AG09319 (cell line): ENCODE results near the gene CHRNA4.

Source experiments
- DNase-seq: peaks from one replicate; pipeline ENCODE4 v3.0.0-alpha.2; 2010; ENCODE audit warnings: low read depth; ENCODE audit errors: extremely low read depth
- TF ChIP-seq, protein P1 (sequence below): IDR thresholded peaks from 2 replicates; pipeline ENCODE4 v1.5.1; 2011; ENCODE audit warnings: low read depth, mild to moderate bottlenecking, inconsistent platforms, low read length, moderate library complexity

The CHRNA4 gene

GRCh38 chr20:63401384-63402110, 40.4 kb upstream of the CHRNA4 start:
- DNase-seq, result no peak
- TF ChIP-seq, protein P1, sequence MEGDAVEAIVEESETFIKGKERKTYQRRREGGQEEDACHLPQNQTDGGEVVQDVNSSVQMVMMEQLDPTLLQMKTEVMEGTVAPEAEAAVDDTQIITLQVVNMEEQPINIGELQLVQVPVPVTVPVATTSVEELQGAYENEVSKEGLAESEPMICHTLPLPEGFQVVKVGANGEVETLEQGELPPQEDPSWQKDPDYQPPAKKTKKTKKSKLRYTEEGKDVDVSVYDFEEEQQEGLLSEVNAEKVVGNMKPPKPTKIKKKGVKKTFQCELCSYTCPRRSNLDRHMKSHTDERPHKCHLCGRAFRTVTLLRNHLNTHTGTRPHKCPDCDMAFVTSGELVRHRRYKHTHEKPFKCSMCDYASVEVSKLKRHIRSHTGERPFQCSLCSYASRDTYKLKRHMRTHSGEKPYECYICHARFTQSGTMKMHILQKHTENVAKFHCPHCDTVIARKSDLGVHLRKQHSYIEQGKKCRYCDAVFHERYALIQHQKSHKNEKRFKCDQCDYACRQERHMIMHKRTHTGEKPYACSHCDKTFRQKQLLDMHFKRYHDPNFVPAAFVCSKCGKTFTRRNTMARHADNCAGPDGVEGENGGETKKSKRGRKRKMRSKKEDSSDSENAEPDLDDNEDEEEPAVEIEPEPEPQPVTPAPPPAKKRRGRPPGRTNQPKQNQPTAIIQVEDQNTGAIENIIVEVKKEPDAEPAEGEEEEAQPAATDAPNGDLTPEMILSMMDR, result no peak

DNA sequence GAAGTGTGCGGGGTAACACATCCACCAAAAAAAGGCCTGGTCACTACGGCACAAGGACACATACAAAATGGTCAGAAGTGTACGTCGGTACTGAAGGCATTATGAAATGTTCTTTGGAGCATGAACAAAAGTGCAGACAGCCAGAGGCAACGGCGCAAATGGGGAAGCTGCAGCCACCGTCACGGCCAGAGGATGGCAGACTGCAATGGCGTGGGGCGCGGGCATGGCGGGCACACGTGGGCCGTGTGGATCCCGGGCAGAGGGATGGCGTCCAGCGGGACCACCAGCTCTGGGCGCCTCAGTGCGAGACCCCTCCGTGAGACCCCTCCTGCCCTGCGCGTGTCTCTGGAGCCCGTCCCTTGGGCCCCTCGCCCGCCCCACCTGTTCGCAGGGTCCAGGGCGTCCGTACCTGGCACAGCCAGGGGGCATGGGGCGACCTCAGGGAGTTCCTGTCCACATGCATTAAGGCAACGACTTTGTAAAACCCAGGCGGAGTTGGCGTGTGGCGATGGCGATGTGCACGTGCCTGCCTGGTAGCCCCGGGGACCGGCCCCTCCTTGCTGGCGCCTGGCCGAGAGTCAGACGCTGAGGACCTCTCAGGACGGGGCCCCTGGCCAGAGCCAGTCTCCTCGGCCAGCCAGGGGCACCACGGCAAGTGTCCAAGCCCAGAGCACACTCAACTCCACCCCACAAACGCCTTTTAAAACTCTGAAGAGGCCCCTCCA, 39.5 kb upstream of the CHRNA4 start:
- DNase-seq, result no peak

GRCh38 chr20:63399596-63400375, 38.6 kb upstream of the CHRNA4 start:
- DNase-seq, result no peak

More for the DNA sequence above, 39.5 kb upstream of the CHRNA4 start:
- TF ChIP-seq, protein P1, result no peak

GRCh38 chr20:63398744-63399514, 37.8 kb upstream of the CHRNA4 start:
- DNase-seq, result no peak
- TF ChIP-seq, protein P1, result no peak

More at GRCh38 chr20:63399596-63400375, 38.6 kb upstream of the CHRNA4 start:
- TF ChIP-seq, protein P1, result no peak

DNA sequence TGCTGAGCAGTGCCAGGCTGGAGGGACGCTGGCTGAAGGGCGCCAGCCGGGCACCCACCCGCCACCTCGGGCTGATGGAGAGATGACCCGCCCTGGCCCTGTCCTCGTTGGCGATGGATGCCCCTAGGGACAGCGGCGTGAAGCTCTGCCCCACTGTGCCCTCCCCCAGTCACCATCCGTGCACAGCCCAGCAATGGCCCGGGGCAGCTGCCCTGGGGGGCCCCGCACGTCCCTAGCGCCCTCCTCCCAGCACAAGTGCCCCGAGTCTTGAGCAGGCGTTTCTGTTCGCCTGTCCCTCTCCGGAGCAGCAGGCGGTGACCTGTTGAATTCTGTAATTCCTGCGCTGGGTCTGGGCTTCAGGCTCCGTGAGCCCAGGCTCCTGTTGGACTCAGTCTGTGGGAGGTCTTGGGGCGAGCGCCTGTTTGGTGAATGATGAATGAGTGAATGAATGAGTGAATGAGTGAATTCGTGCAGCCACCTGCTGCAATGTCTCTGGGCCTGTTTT, 36.8 kb upstream of the CHRNA4 start:
- TF ChIP-seq, protein P1, result no peak
- no peak for DNase-seq

- TF ChIP-seq, protein P1, result no peak
Observed at GRCh38 chr20:63397155-63397843, 36.1 kb upstream of the CHRNA4 start.

More at GRCh38 chr20:63397155-63397843, 36.1 kb upstream of the CHRNA4 start:
- no peak for DNase-seq
